Subcutaneous preadipocyte (primary cell): ENCODE measurements around the gene SLC35E4. TPM values are rescaled to one million over a fixed set of nuclear protein-coding genes. Genes with fewer than 3 reads are reported as not detected.

Experiments used
- total RNA-seq: library from RNA; depleted of rRNA; stranded (reverse); fragments of >200 nt; gene quantifications from 2 replicates; pipeline ENCODE4 v1.2.3, GENCODE V29; 2012

The SLC35E4 gene
- total RNA-seq, result 25.0 and 103 TPM in 2 replicates

GRCh38 chr22:30635273-30636225 is at the start of gene SLC35E4:
Gene SLC35E4 (plus strand): TSS chr22:30635781. CDS start chr22:30636451, 670 bp downstream.

DNA sequence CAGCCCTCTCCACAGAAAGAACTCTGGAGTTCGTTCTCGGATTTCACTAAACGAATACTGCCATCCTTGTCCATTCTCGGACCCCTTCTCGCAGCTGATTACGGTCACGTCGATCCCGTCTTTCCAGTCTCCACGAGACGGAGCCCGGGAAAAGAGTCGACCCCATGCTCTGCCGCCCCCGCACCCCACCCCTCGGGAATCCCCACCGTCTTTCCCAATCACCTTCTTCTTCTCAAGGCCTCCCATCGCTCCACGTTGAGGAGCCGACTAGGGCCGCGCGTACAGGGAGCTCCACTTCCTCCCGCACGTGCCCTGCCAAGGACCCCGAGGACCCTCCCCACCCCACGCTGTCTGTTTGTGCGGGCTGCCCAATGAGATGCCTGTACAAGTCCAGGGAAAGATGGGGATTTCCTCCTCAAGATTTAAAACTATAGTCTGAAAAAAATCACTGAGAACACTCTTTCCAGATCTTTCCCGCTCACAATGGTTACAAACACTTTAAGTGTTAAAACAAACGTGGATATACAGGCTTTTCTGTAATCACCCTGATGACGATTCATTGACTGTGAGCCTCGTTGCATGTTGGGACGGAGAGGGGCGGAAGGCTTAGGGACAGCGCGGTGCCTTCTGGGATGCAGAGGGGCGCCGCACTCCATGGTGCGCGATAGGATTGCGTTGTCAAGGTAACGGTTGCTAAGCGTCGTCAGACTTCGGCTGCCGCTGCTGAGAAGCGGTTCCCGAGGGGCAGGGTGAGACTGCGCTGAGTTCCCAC is 43.8 kb upstream of the SLC35E4 start, which contains the start of gene PES1:
Gene PES1, minus strand, starts transcription at position 323 of the 772 bp plus-strand sequence. Its CDS starts 77 bp downstream, at position 246.

DNA sequence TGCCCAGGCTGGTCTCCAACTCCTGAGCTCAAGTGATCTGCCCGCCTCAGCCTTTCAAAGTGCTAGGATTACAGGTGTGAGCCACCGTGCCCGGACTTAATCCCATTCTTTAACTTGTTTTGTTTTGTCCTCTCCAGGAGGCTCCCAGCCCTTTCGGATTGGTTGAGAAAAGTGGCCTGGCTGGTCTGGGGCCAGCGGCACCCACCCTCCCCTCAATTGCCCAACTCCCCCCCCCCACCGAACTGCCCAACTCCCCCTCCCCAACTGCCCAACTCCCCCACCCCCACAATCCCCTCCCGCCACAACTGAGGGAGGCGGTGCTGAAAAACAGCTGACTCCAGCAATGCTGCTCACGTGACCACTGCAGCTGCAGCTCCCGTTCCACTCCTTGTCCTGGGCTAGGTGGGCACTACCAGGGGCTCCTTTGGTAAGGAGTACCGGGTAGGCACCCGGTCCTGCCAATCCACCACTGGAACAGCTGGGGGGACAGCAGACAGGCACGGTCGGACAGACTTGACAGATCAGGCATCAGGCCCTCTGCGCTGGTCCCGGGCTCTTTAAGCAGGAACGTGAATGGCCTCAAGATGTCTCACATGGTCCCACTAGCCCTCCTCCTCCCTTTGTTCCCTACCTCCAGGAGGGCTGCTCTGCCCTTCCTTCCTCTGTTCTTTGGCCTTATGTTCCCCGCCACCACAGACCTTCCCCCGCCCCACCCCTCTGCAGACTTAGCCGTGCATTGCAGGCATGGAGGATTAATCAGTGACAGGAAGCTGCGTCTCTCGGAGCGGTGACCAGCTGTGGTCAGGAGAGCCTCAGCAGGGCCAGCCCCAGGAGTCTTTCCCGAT is 28.9 kb upstream of the SLC35E4 start, which contains the start of gene TCN2:
Gene TCN2, plus strand, starts transcription at position 720 of the 845 bp plus-strand sequence. CDS start 158 bp downstream, outside the sequence.

GRCh38 chr22:30667494-30668385 is 32.2 kb downstream of the SLC35E4 start, which contains the start of gene DUSP18:
Gene DUSP18 (minus strand): TSS chr22:30667875. CDS start chr22:30664003, 3,872 bp downstream.

GRCh38 chr22:30694640-30695350 is 59.2 kb downstream of the SLC35E4 start, which contains the start of gene OSBP2:
Gene OSBP2 (plus strand): TSS chr22:30694874. CDS start chr22:30694910, 36 bp downstream.

Other genes starting within 250 kb of the SLC35E4 start
- 12.9 and 14.5 TPM in 2 replicates for gene RNF215, start 248.4 kb upstream of the SLC35E4 start, total RNA-seq
- gene SEC14L2, start 238.8 kb upstream of the SLC35E4 start, total RNA-seq, result 17.4 and 25.0 TPM in 2 replicates
- gene MTFP1, start 210.0 kb upstream of the SLC35E4 start, total RNA-seq, result 6.6 and 10.9 TPM in 2 replicates
- not detected in 2 replicates for gene SEC14L3, start 163.8 kb upstream of the SLC35E4 start, total RNA-seq
- gene SEC14L4, start 130.1 kb upstream of the SLC35E4 start, total RNA-seq, result 0.78 and 1.1 TPM in 2 replicates
- gene SEC14L6, start 89.0 kb upstream of the SLC35E4 start, total RNA-seq, result under 0.01 TPM in 1 of 2 replicates, not detected in the other
- not detected in 2 replicates for gene GAL3ST1, start 61.1 kb upstream of the SLC35E4 start, total RNA-seq
- 113 and 115 TPM in 2 replicates for gene PES1, start 43.9 kb upstream of the SLC35E4 start, total RNA-seq
- gene TCN2, start 28.6 kb upstream of the SLC35E4 start, total RNA-seq, result 7.7 and 11.3 TPM in 2 replicates
- 10.3 and 21.1 TPM in 2 replicates for gene DUSP18, start 32.1 kb downstream of the SLC35E4 start, total RNA-seq
- gene OSBP2, start 59.1 kb downstream of the SLC35E4 start, total RNA-seq, result 2.9 and 20.1 TPM in 2 replicates